GM20431 (cell line): ENCODE data around the gene SPATA31C2.
"Not testable (repeated sequence)": the region's sequence is repeated elsewhere in the genome, so short reads cannot be mapped to it uniquely, and the experiment has no call there.

Experiments used
- in situ Hi-C: fragments of 300-500 bp; cut with MseI, MboI; formaldehyde crosslinking; loops from one replicate; pipeline ENCODE4 v1.15.0; 2020; ENCODE audit warnings: low sequenced_read_pairs; ENCODE audit not compliant: unreplicated experiment

SPATA31C2 gene

GRCh38 chr9:88138375-88138774 lies at the start of gene SPATA31C2:
TSS of gene SPATA31C2 (minus strand) at chr9:88138475. CDS start at chr9:88138446, 29 bp downstream.
- in situ Hi-C loops: not testable (repeated sequence)

GRCh38 chr9:88187631-88188030 lies 49.4 kb upstream of the SPATA31C2 start:
- in situ Hi-C loops: no loop called here

GRCh38 chr9:88186495-88187110 lies 48.3 kb upstream of the SPATA31C2 start:
- in situ Hi-C loops: no loop called here

GRCh38 chr9:88184976-88185375 lies 46.7 kb upstream of the SPATA31C2 start:
- in situ Hi-C loops: no loop called here

GRCh38 chr9:88183798-88184495 lies 45.7 kb upstream of the SPATA31C2 start:
- in situ Hi-C loops: no loop called here

- in situ Hi-C loops: no loop called here
These were observed 44.2 kb upstream of the SPATA31C2 start for GRCh38 chr9:88182501-88182900.

- in situ Hi-C loops: no loop called here
These were observed 41.9 kb upstream of the SPATA31C2 start for GRCh38 chr9:88180081-88180765.

- in situ Hi-C loops: no loop called here
These were observed 40.8 kb upstream of the SPATA31C2 start for GRCh38 chr9:88179062-88179521.

- in situ Hi-C loops: no loop called here
These were observed 40.4 kb upstream of the SPATA31C2 start for GRCh38 chr9:88178641-88179040.

- in situ Hi-C loops: no loop called here
These were observed 39.1 kb upstream of the SPATA31C2 start for GRCh38 chr9:88177371-88177770.

- in situ Hi-C loops: no loop called here
These were observed 36.0 kb upstream of the SPATA31C2 start for GRCh38 chr9:88174324-88174723.

GRCh38 chr9:88173378-88173999 lies 35.2 kb upstream of the SPATA31C2 start:
- in situ Hi-C loops: no loop called here

- in situ Hi-C loops: no loop called here
These were observed 31.4 kb upstream of the SPATA31C2 start for GRCh38 chr9:88169700-88170099.

- in situ Hi-C loops: no loop called here
These were observed 30.3 kb upstream of the SPATA31C2 start for GRCh38 chr9:88168564-88168963.

- in situ Hi-C loops: no loop called here
These were observed 28.4 kb upstream of the SPATA31C2 start for GRCh38 chr9:88166660-88167059.

- in situ Hi-C loops: no loop called here
These were observed 26.6 kb upstream of the SPATA31C2 start for GRCh38 chr9:88164850-88165249.

- in situ Hi-C loops: no loop called here
These were observed 22.9 kb upstream of the SPATA31C2 start for GRCh38 chr9:88161144-88161543.

GRCh38 chr9:88143957-88144625 lies 5.8 kb upstream of the SPATA31C2 start:
- in situ Hi-C loops: no loop called here

GRCh38 chr9:88143179-88143578 lies 4.9 kb upstream of the SPATA31C2 start:
- in situ Hi-C loops: no loop called here

GRCh38 chr9:88133552-88133951 lies 4.7 kb downstream of the SPATA31C2 start:
- in situ Hi-C loops: not testable (repeated sequence)
